Calu3 (cell line): ENCODE measurements around the gene SGSH. TPM values are rescaled to one million over a fixed set of nuclear protein-coding genes. Genes with fewer than 3 reads are reported as not detected.

Experiments used
- BruUV-seq: library from RNA; stranded (reverse); fragments of 400-500 nt; replicated peaks from 2 replicates; lab custom pipeline; 2021; lab: Mats Ljungman, UMichigan
- CTCF ChIA-PET: fragments of 300-600 bp; sonication (Branson Sonifier 250); formaldehyde crosslinking; loops from one replicate; lab custom pipeline; 2022; ENCODE audit warnings: antibody characterized with exemption; lab: Charles Lee
- DNase-seq: peaks from one replicate; pipeline ENCODE4 v3.0.0; 2022
- H3K27ac Mint-ChIP-seq: one replicate; pipeline ENCODE4 v1.8.0; 2022; ENCODE audit warnings: mixed read lengths; ENCODE audit not compliant: unreplicated experiment
- H3K27me3 Mint-ChIP-seq: one replicate; pipeline ENCODE4 v1.8.0; 2022; ENCODE audit warnings: mixed read lengths; ENCODE audit not compliant: unreplicated experiment
- H3K36me3 Mint-ChIP-seq: one replicate; pipeline ENCODE4 v1.8.0; 2022; ENCODE audit warnings: mild to moderate bottlenecking, moderate library complexity, mixed read lengths; ENCODE audit not compliant: insufficient read depth, unreplicated experiment
- H3K4me1 Mint-ChIP-seq: one replicate; pipeline ENCODE4 v1.8.0; 2022; ENCODE audit warnings: mild to moderate bottlenecking, low read depth, mixed read lengths; ENCODE audit not compliant: unreplicated experiment
- H3K4me3 Mint-ChIP-seq: one replicate; pipeline ENCODE4 v1.8.0; 2022; ENCODE audit warnings: mild to moderate bottlenecking, low read depth, moderate library complexity, mixed read lengths; ENCODE audit not compliant: unreplicated experiment
- H3K9me3 Mint-ChIP-seq: one replicate; pipeline ENCODE4 v1.8.0; 2022; ENCODE audit warnings: low read depth, mixed read lengths; ENCODE audit not compliant: unreplicated experiment
- intact Hi-C: fragments of 100-400 bp; cut with micrococcal nuclease; formaldehyde crosslinking; loops from one replicate; pipeline ENCODE4 v1.10.0; 2022; ENCODE audit not compliant: unreplicated experiment
- total RNA-seq: library from RNA; stranded (reverse); gene quantifications from 2 replicates; pipeline ENCODE4 v1.2.3, GENCODE V29; 2022
- TF ChIP-seq, protein P1 (sequence below): fragments of 200-600 bp; IDR thresholded peaks from one replicate; pipeline ENCODE4 v1.8.0; 2022; ENCODE audit warnings: antibody characterized with exemption; ENCODE audit not compliant: unreplicated experiment

Gene SGSH
- total RNA-seq, 1 experiment from 2014 or later: 32.2 TPM

GRCh38 chr17:80183581-80184422 lies 36.3 kb downstream of the SGSH start:
- CTCF ChIA-PET: no interaction called here
- intact Hi-C loops: no loop called here
- no peak overlapping the region for H3K4me3 Mint-ChIP-seq

GRCh38 chr17:80182845-80183223 lies 37.3 kb downstream of the SGSH start:
- Mint-ChIP-seq H3K36me3 (no peaks in the 10 kb centered on the region), H3K27me3 (no peaks in the 10 kb centered on the region), H3K9me3 (no peaks in the 10 kb centered on the region), H3K27ac (no peak overlapping the region), H3K4me1 (peaks cover 11% of the 10 kb centered on the region), H3K4me3 (no peak overlapping the region)
- intact Hi-C loops: no loop called here
- CTCF ChIA-PET: no interaction called here
- no TSS peak for BruUV-seq
- no peak for DNase-seq
- TF ChIP-seq, protein P1, sequence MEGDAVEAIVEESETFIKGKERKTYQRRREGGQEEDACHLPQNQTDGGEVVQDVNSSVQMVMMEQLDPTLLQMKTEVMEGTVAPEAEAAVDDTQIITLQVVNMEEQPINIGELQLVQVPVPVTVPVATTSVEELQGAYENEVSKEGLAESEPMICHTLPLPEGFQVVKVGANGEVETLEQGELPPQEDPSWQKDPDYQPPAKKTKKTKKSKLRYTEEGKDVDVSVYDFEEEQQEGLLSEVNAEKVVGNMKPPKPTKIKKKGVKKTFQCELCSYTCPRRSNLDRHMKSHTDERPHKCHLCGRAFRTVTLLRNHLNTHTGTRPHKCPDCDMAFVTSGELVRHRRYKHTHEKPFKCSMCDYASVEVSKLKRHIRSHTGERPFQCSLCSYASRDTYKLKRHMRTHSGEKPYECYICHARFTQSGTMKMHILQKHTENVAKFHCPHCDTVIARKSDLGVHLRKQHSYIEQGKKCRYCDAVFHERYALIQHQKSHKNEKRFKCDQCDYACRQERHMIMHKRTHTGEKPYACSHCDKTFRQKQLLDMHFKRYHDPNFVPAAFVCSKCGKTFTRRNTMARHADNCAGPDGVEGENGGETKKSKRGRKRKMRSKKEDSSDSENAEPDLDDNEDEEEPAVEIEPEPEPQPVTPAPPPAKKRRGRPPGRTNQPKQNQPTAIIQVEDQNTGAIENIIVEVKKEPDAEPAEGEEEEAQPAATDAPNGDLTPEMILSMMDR: no peak

More at GRCh38 chr17:80183581-80184422, 36.3 kb downstream of the SGSH start:
- Mint-ChIP-seq H3K36me3 (no peaks in the 10 kb centered on the region), H3K4me1 (peaks cover 11% of the 10 kb centered on the region), H3K27ac (no peak overlapping the region), H3K9me3 (no peaks in the 10 kb centered on the region), H3K27me3 (no peaks in the 10 kb centered on the region)
- TF ChIP-seq, protein P1: no peak
- no TSS peak for BruUV-seq
- DNase-seq: no peak

GRCh38 chr17:80182118-80182844 lies 37.9 kb downstream of the SGSH start:
- H3K4me3 Mint-ChIP-seq: no peak overlapping the region
- no peak overlapping the region for H3K27ac Mint-ChIP-seq
- H3K9me3 Mint-ChIP-seq: no peaks in the 10 kb centered on the region
- no peaks in the 10 kb centered on the region for H3K36me3 Mint-ChIP-seq
- BruUV-seq: no TSS peak
- CTCF ChIA-PET: no interaction called here
- peaks cover 7% of the 10 kb centered on the region for H3K4me1 Mint-ChIP-seq
- H3K27me3 Mint-ChIP-seq: no peaks in the 10 kb centered on the region
- intact Hi-C loops: no loop called here
- TF ChIP-seq, protein P1: no peak
- no peak for DNase-seq

- intact Hi-C loops: no loop called here
- Mint-ChIP-seq H3K9me3 (no peaks in the 10 kb centered on the region), H3K36me3 (no peaks in the 10 kb centered on the region), H3K4me1 (no peaks in the 10 kb centered on the region), H3K4me3 (no peak overlapping the region), H3K27ac (no peak overlapping the region), H3K27me3 (no peaks in the 10 kb centered on the region)
- TF ChIP-seq, protein P1: no peak
- no peak for DNase-seq
- no TSS peak for BruUV-seq
- CTCF ChIA-PET: interaction anchor here (0.7 kb wide), 1 partner anchor 15 kb away, joined by 3 read pairs; no protein-coding TSS in a partner anchor
Measured at GRCh38 chr17:80181431-80181830, 38.7 kb downstream of the SGSH start.
